ENCODE data around the gene BEAN1. TPM values are rescaled to one million over a fixed set of nuclear protein-coding genes. Genes with fewer than 3 reads are reported as not detected.
A peak's percentile ranks its signal among the peaks of the same experiment; 100 is the strongest.

BEAN1 gene
- total RNA-seq, 1 experiment from 2014 or later = 0.24 TPM

GRCh38 chr16:66477028-66477515 lies 50.0 kb downstream of the BEAN1 start:
- Histone ChIP-seq H3K79me2 (ENCODE audit: insufficient read depth, low read length) (no peaks in the 10 kb centered on the region), H3K9me3 (ENCODE audit: control insufficient read depth, low read depth, low read length) (no peaks in the 10 kb centered on the region), H2BK20ac (ENCODE audit: low read depth, low read length, poor library complexity, severe bottlenecking) (no peak overlapping the region), H3K4me2 (ENCODE audit: insufficient read depth, insufficient read length, low read length) (no peak overlapping the region), H3K27ac (ENCODE audit: insufficient read length, low read depth, low read length) (no peak overlapping the region), H2BK12ac (ENCODE audit: insufficient read length, low read depth, low read length) (no peak overlapping the region), H4K8ac (replicated peaks; ENCODE audit: insufficient read length, low read depth, low read length) (no peak overlapping the region), H3K4me1 (ENCODE audit: insufficient read depth, low read length) (no peaks in the 10 kb centered on the region), H4K91ac (ENCODE audit: insufficient read length, low read depth, low read length) (no peak overlapping the region), H3K4ac (ENCODE audit: low read depth, low read length) (no peak overlapping the region), H4K20me1 (ENCODE audit: control insufficient read depth, insufficient read depth, insufficient read length) (no peaks in the 10 kb centered on the region), H2BK15ac (ENCODE audit: low read depth, low read length) (no peak overlapping the region), H3K56ac (ENCODE audit: insufficient read length, low read depth, low read length) (no peak overlapping the region), H3K14ac (ENCODE audit: insufficient read depth, low read length) (no peak overlapping the region), H3T11ph (ENCODE audit: low read length) (no peak overlapping the region), H3K23me2 (ENCODE audit: insufficient read length, low read depth, low read length, poor library complexity, severe bottlenecking) (no peaks in the 10 kb centered on the region), H3K9ac (ENCODE audit: extremely low read depth, insufficient read length, low read length) (no peak overlapping the region), H3K23ac (ENCODE audit: insufficient read length, low read depth, low read length) (no peak overlapping the region), H2BK120ac (ENCODE audit: low read depth, low read length, poor library complexity, severe bottlenecking) (no peak overlapping the region), H2BK5ac (ENCODE audit: insufficient read length, low read length) (no peak overlapping the region), H3K79me1 (ENCODE audit: insufficient read depth, low read depth, low read length, poor library complexity, severe bottlenecking) (no peaks in the 10 kb centered on the region), H2AFZ (ENCODE audit: low read length) (no peak overlapping the region), H4K5ac (ENCODE audit: insufficient read length, low read depth, low read length) (no peak overlapping the region), H3K18ac (ENCODE audit: insufficient read length, low read depth, low read length) (no peak overlapping the region), H3K27me3 (ENCODE audit: insufficient read depth, low read length) (no peaks in the 10 kb centered on the region), H2AK5ac (ENCODE audit: insufficient read length, low read length) (no peak overlapping the region)
- no CpG with 5 or more reads among the region's 2 CpGs for WGBS (ENCODE audit: extremely low coverage, insufficient read length, low lambda C conversion rate)
- H3K27me3 Mint-ChIP-seq (ENCODE audit: low read depth) = peaks cover 9% of the 10 kb centered on the region
- TF ChIP-seq CTCF (conservative IDR thresholded peaks at IDR 0.05) = no peak
- no peaks in the 10 kb centered on the region for H3K9me3 Mint-ChIP-seq
- H3K36me3 Mint-ChIP-seq (ENCODE audit: insufficient read depth in 1 of 3, low read depth in 3 of 3) = no peaks in the 10 kb centered on the region
- DNase-seq = no peak
- peaks cover 9 to 24% of the 10 kb centered on the region in 2 experiments for H3K4me1 Mint-ChIP-seq
- H3K4me3 Mint-ChIP-seq = 0 out of 5 replicates have a peak overlapping the region, but pooled peaks of 1 of the 2 experiments have one; percentile 5
- H3K27ac Mint-ChIP-seq = no peak overlapping the region; a peak in 1 of 7 replicates
